Measurements from ENCODE around the gene MRPS18A.

The MRPS18A gene

GRCh38 chr6:43725643-43726580, 38.3 kb upstream of the MRPS18A start:
- Histone ChIP-seq H3K36me3 (ENCODE audit: insufficient read depth, low read length) (no peaks in the 10 kb centered on the region), H3K4me2 (ENCODE audit: low read length) (peak overlapping the region; percentile 32), H3K27me3 (ENCODE audit: control insufficient read depth, insufficient read depth, low read length) (peaks cover 10% of the 10 kb centered on the region), H3K9me3 (replicated peaks; ENCODE audit: low read length) (no peaks in the 10 kb centered on the region), H3K9ac (ENCODE audit: low read depth, low read length) (no peak overlapping the region), H3K4me3 (ENCODE audit: low read length) (no peak overlapping the region), H3K4me1 (ENCODE audit: control insufficient read depth, insufficient read depth, low read length) (peaks cover 19% of the 10 kb centered on the region)

- H3K4me1 ChIP-seq (ENCODE audit: control insufficient read depth, insufficient read depth, low read length) = peaks cover 19% of the 10 kb centered on the region
- H3K4me2 ChIP-seq (ENCODE audit: low read length) = peak overlapping the region; percentile 32
- no peaks in the 10 kb centered on the region for H3K9me3 ChIP-seq (replicated peaks; ENCODE audit: low read length)
- H3K4me3 ChIP-seq (ENCODE audit: low read length) = no peak overlapping the region
- peaks cover 15% of the 10 kb centered on the region for H3K27me3 ChIP-seq (ENCODE audit: control insufficient read depth, insufficient read depth, low read length)
- H3K36me3 ChIP-seq (ENCODE audit: insufficient read depth, low read length) = no peaks in the 10 kb centered on the region
- no peak overlapping the region for H3K9ac ChIP-seq (ENCODE audit: low read depth, low read length)
Measured at GRCh38 chr6:43724914-43725642, 37.5 kb upstream of the MRPS18A start.

- Histone ChIP-seq H3K4me1 (ENCODE audit: control insufficient read depth, insufficient read depth, low read length) (peaks cover 19% of the 10 kb centered on the region), H3K9me3 (replicated peaks; ENCODE audit: low read length) (no peaks in the 10 kb centered on the region), H3K4me2 (ENCODE audit: low read length) (no peak overlapping the region), H3K36me3 (ENCODE audit: insufficient read depth, low read length) (no peaks in the 10 kb centered on the region), H3K4me3 (ENCODE audit: low read length) (no peak overlapping the region), H3K9ac (ENCODE audit: low read depth, low read length) (no peak overlapping the region), H3K27me3 (ENCODE audit: control insufficient read depth, insufficient read depth, low read length) (peaks cover 22% of the 10 kb centered on the region)
Measured at GRCh38 chr6:43724354-43724753, 36.8 kb upstream of the MRPS18A start.

- no peak overlapping the region for H3K9ac ChIP-seq (ENCODE audit: low read depth, low read length)
- peaks cover 19% of the 10 kb centered on the region for H3K4me1 ChIP-seq (ENCODE audit: control insufficient read depth, insufficient read depth, low read length)
- H3K4me2 ChIP-seq (ENCODE audit: low read length) = no peak overlapping the region
- H3K9me3 ChIP-seq (replicated peaks; ENCODE audit: low read length) = no peaks in the 10 kb centered on the region
- no peak overlapping the region for H3K4me3 ChIP-seq (ENCODE audit: low read length)
- H3K27me3 ChIP-seq (ENCODE audit: control insufficient read depth, insufficient read depth, low read length) = peaks cover 25% of the 10 kb centered on the region
- H3K36me3 ChIP-seq (ENCODE audit: insufficient read depth, low read length) = no peaks in the 10 kb centered on the region
Measured at GRCh38 chr6:43723737-43724295, 36.2 kb upstream of the MRPS18A start.

- Histone ChIP-seq H3K9me3 (replicated peaks; ENCODE audit: low read length) (no peaks in the 10 kb centered on the region), H3K4me1 (ENCODE audit: control insufficient read depth, insufficient read depth, low read length) (peaks cover 26% of the 10 kb centered on the region), H3K36me3 (ENCODE audit: insufficient read depth, low read length) (no peaks in the 10 kb centered on the region), H3K9ac (ENCODE audit: low read depth, low read length) (no peak overlapping the region), H3K4me3 (ENCODE audit: low read length) (no peak overlapping the region), H3K4me2 (ENCODE audit: low read length) (no peak overlapping the region), H3K27me3 (ENCODE audit: control insufficient read depth, insufficient read depth, low read length) (peaks cover 25% of the 10 kb centered on the region)
Measured at GRCh38 chr6:43722920-43723545, 35.4 kb upstream of the MRPS18A start.

GRCh38 chr6:43720999-43721398, 33.4 kb upstream of the MRPS18A start:
- Histone ChIP-seq H3K9ac (ENCODE audit: low read depth, low read length) (no peak overlapping the region), H3K36me3 (ENCODE audit: insufficient read depth, low read length) (no peaks in the 10 kb centered on the region), H3K4me2 (ENCODE audit: low read length) (no peak overlapping the region), H3K4me1 (ENCODE audit: control insufficient read depth, insufficient read depth, low read length) (peaks cover 30% of the 10 kb centered on the region), H3K27me3 (ENCODE audit: control insufficient read depth, insufficient read depth, low read length) (peaks cover 34% of the 10 kb centered on the region), H3K9me3 (replicated peaks; ENCODE audit: low read length) (no peaks in the 10 kb centered on the region), H3K4me3 (ENCODE audit: low read length) (no peak overlapping the region)

- Histone ChIP-seq H3K9ac (ENCODE audit: low read depth, low read length) (no peak overlapping the region), H3K4me1 (ENCODE audit: control insufficient read depth, insufficient read depth, low read length) (peaks cover 17% of the 10 kb centered on the region), H3K27me3 (ENCODE audit: control insufficient read depth, insufficient read depth, low read length) (peaks cover 46% of the 10 kb centered on the region), H3K9me3 (replicated peaks; ENCODE audit: low read length) (no peaks in the 10 kb centered on the region), H3K4me2 (ENCODE audit: low read length) (no peak overlapping the region), H3K36me3 (ENCODE audit: insufficient read depth, low read length) (no peaks in the 10 kb centered on the region), H3K4me3 (ENCODE audit: low read length) (no peak overlapping the region)
Measured at GRCh38 chr6:43719511-43719910, 31.9 kb upstream of the MRPS18A start.

GRCh38 chr6:43718387-43719105, 31.0 kb upstream of the MRPS18A start:
- Histone ChIP-seq H3K27me3 (ENCODE audit: control insufficient read depth, insufficient read depth, low read length) (peaks cover 54% of the 10 kb centered on the region), H3K4me3 (ENCODE audit: low read length) (no peak overlapping the region), H3K36me3 (ENCODE audit: insufficient read depth, low read length) (no peaks in the 10 kb centered on the region), H3K4me1 (ENCODE audit: control insufficient read depth, insufficient read depth, low read length) (peaks cover 11% of the 10 kb centered on the region), H3K9me3 (replicated peaks; ENCODE audit: low read length) (no peaks in the 10 kb centered on the region), H3K4me2 (ENCODE audit: low read length) (no peak overlapping the region), H3K9ac (ENCODE audit: low read depth, low read length) (no peak overlapping the region)

- Histone ChIP-seq H3K9ac (ENCODE audit: low read depth, low read length) (no peak overlapping the region), H3K36me3 (ENCODE audit: insufficient read depth, low read length) (no peaks in the 10 kb centered on the region), H3K27me3 (ENCODE audit: control insufficient read depth, insufficient read depth, low read length) (peaks cover 54% of the 10 kb centered on the region), H3K4me1 (ENCODE audit: control insufficient read depth, insufficient read depth, low read length) (peaks cover 11% of the 10 kb centered on the region), H3K4me2 (ENCODE audit: low read length) (no peak overlapping the region), H3K9me3 (replicated peaks; ENCODE audit: low read length) (no peaks in the 10 kb centered on the region), H3K4me3 (ENCODE audit: low read length) (no peak overlapping the region)
Measured at GRCh38 chr6:43717822-43718221, 30.2 kb upstream of the MRPS18A start.

- peaks cover 58% of the 10 kb centered on the region for H3K27me3 ChIP-seq (ENCODE audit: control insufficient read depth, insufficient read depth, low read length)
- H3K4me2 ChIP-seq (ENCODE audit: low read length) = no peak overlapping the region
- H3K9me3 ChIP-seq (replicated peaks; ENCODE audit: low read length) = no peaks in the 10 kb centered on the region
- H3K4me3 ChIP-seq (ENCODE audit: low read length) = no peak overlapping the region
- peaks cover 11% of the 10 kb centered on the region for H3K4me1 ChIP-seq (ENCODE audit: control insufficient read depth, insufficient read depth, low read length)
- no peak overlapping the region for H3K9ac ChIP-seq (ENCODE audit: low read depth, low read length)
- no peaks in the 10 kb centered on the region for H3K36me3 ChIP-seq (ENCODE audit: insufficient read depth, low read length)
Measured at GRCh38 chr6:43717389-43717788, 29.8 kb upstream of the MRPS18A start.

- Histone ChIP-seq H3K9me3 (replicated peaks; ENCODE audit: low read length) (no peaks in the 10 kb centered on the region), H3K36me3 (ENCODE audit: insufficient read depth, low read length) (no peaks in the 10 kb centered on the region), H3K4me1 (ENCODE audit: control insufficient read depth, insufficient read depth, low read length) (peaks cover 11% of the 10 kb centered on the region), H3K4me2 (ENCODE audit: low read length) (no peak overlapping the region), H3K9ac (ENCODE audit: low read depth, low read length) (no peak overlapping the region), H3K4me3 (ENCODE audit: low read length) (no peak overlapping the region), H3K27me3 (ENCODE audit: control insufficient read depth, insufficient read depth, low read length) (peaks cover 64% of the 10 kb centered on the region)
Measured at GRCh38 chr6:43716099-43716498, 28.5 kb upstream of the MRPS18A start.
